ENCODE data around the gene PMFBP1.

- TF ChIP-seq CTCF (conservative IDR thresholded peaks at IDR 0.05; ENCODE audit: low read length) = no peak
- no peak for TF ChIP-seq EZH2phosphoT487 (IDR thresholded peaks at IDR 0.05; ENCODE audit: borderline replicate concordance, low read depth, low read length)
These were observed 9.8 kb downstream of the PMFBP1 start for GRCh38 chr16:72162105-72162692.

Data from OCI-LY7 (cell line).